GM19025 (cell line): ENCODE data around the gene SMO.
"Not testable (repeated sequence)": the region's sequence is repeated elsewhere in the genome, so short reads cannot be mapped to it uniquely, and the experiment has no call there.

ENCODE experiments used
- ATAC-seq: cut with Tn5 transposase; IDR thresholded peaks from one replicate; pipeline ENCODE4 v1.9.1; 2021; ENCODE audit warnings: mild to moderate bottlenecking, low read depth, moderate library complexity; ENCODE audit not compliant: unreplicated experiment

The SMO gene

DNA sequence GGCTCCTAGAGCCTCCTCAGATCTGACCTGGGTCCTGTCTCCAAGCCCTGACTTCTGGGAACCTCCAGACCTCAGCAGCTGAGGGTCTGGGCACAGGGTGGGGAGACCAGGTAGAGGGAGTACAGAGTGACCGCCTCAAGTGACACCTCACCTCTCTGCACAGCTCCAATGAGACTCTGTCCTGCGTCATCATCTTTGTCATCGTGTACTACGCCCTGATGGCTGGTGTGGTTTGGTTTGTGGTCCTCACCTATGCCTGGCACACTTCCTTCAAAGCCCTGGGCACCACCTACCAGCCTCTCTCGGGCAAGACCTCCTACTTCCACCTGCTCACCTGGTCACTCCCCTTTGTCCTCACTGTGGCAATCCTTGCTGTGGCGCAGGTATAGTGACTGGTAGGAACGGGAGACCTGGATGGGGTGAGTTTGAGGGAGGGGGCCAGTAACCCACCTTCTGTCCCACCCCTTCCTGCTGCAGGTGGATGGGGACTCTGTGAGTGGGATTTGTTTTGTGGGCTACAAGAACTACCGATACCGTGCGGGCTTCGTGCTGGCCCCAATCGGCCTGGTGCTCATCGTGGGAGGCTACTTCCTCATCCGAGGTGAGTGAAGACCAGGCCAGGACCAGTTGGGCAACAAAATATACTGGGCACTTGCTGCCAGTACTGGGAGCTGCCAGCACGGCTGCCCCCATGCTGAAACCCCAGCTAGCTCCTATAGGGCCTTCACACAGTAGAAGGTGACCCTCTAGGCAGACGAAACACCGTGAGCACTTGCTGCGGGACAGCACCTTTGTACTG lies 17.8 kb downstream of the SMO start:
- ATAC-seq = no peak

DNA sequence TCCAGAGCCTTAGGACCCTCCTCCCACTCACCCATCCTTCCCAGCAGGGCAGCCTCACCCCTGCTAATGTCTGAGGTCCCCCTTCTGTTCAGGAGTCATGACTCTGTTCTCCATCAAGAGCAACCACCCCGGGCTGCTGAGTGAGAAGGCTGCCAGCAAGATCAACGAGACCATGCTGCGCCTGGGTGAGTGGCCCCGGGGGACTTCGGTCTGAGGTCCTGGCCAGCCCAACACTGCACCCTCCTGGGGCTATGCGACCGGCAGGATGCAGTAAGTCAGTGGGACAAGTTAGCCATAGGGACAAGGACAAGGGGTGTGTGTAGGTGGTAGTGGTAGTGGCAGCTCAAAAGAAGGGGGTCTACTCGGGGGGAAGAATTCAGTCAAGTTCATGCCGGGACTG lies 20.2 kb downstream of the SMO start:
- ATAC-seq = no peak

DNA sequence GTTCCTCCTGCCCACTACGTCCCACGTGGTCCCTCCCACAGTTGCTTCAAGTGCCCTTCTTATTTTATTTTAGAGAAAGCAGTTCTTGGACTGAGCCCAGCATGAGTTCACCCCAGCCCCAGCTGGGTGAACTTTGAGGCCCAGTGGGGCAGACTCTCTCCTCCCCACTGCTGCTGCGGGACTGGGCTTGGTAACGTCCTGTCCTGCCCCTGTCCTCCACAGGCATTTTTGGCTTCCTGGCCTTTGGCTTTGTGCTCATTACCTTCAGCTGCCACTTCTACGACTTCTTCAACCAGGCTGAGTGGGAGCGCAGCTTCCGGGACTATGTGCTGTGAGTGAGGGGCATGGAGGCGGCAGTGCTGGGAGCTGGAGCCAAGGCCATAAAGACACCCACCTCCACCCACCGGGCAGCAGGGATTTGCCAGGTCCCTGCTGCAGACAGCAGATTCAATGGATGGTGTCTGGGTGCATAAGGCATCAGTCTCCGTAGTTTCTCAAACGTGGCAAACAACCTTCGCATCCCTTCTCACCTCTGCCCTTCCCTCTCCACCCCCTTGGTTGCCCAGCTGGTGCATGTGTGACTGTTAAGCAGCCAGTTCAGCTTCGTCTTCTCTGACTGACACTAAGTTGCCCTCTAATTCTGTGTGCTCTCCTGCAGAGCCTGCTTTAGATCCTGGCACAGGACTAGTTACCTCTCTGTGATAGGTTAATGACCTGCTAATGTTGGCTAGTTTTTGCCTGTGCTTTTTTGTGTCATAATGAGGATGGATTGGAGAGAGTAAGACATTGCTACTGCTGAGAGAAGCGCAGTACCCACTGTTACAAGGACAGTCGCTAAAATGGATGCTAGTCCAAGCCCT lies 20.9 kb downstream of the SMO start:
- no peak for ATAC-seq

DNA sequence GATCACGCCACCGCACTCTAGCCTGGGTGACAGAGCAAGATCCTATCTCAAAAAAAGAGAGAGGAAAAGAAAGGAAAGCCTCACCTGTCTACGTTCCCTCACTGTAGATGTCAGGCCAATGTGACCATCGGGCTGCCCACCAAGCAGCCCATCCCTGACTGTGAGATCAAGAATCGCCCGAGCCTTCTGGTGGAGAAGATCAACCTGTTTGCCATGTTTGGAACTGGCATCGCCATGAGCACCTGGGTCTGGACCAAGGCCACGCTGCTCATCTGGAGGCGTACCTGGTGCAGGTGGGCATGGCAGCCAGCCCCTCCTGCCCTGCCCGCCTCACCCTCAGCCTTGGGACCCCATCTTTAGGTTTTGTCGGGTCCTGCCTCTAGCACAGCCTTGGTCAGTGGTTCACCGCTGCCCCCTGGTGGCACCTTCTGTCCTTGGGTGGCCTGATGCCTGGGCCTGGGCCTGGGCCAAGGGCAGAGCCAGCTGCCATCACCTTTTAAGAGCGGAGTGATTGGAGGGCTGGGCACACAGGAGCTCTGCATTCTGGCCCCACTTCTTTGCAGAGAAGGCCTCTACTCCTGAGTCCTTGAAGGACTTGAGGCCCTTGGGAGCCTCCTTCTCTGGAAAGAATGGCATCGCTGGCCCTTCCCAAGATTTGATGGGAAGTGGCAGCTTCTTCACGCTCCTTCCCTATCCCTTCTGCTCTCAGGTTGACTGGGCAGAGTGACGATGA lies 22.0 kb downstream of the SMO start:
- no peak for ATAC-seq

DNA sequence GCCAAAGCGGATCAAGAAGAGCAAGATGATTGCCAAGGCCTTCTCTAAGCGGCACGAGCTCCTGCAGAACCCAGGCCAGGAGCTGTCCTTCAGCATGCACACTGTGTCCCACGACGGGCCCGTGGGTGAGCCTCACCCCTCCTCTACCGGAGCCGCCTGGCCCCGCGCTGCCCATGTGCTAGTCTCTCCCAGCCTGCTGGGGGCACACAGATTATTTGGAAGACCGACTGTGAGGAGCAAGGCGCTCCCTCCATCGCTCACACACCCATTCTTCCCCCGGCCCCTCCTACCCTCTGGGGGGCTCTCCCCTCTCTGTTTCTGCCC lies 22.5 kb downstream of the SMO start:
- no peak for ATAC-seq

DNA sequence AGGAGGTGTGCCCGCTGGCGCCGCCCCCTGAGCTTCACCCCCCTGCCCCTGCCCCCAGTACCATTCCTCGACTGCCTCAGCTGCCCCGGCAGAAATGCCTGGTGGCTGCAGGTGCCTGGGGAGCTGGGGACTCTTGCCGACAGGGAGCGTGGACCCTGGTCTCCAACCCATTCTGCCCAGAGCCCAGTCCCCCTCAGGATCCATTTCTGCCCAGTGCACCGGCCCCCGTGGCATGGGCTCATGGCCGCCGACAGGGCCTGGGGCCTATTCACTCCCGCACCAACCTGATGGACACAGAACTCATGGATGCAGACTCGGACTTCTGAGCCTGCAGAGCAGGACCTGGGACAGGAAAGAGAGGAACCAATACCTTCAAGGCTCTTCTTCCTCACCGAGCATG lies 23.7 kb downstream of the SMO start:
- no peak for ATAC-seq

DNA sequence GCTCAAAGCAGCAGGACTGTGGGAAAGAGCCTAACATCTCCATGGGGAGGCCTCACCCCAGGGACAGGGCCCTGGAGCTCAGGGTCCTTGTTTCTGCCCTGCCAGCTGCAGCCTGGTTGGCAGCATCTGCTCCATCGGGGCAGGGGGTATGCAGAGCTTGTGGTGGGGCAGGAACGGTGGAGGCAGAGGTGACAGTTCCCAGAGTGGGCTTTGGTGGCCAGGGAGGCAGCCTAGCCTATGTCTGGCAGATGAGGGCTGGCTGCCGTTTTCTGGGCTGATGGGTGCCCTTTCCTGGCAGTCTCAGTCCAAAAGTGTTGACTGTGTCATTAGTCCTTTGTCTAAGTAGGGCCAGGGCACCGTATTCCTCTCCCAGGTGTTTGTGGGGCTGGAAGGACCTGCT lies 24.2 kb downstream of the SMO start:
- ATAC-seq = no peak

DNA sequence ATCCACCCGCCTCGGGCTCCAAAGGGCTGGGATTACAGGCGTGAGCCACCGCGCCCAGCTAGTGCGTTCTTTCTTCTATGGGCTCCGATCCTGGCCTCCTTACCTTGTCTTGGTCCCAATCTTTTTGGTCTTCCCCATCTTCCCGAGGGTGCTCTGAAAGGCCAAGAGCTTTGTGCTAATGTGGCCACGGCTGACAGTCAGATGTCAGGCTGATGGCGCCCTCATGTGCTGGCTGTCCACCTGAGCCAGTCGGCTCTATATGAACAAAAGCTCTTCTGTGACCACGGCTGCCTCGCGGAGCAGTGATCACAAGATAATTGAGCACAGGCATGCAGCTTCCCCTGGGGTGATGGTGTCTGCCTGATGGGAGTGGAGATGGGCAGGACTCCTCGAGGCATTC lies 25.4 kb downstream of the SMO start:
- no peak for ATAC-seq

DNA sequence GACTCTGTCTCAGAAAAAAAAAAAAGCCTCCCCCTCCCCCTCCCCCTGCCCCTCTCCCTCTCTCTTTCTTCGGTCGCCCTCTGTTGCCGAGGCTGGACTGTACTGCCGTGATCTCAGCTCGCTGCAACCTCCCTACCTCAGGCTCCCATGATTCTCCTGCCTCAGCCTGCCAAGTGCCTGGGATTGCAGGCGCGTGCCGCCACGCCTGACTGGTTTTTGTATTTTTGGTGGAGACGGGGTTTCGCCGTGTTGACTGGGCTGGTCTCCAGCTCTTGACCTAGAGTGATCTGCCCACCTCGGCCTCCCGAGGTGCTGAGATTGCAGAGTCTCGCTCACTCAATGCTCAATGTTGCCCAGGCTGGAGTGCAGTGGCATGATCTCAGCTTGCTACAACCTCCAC lies 27.3 kb downstream of the SMO start:
- not testable (repeated sequence) for ATAC-seq

DNA sequence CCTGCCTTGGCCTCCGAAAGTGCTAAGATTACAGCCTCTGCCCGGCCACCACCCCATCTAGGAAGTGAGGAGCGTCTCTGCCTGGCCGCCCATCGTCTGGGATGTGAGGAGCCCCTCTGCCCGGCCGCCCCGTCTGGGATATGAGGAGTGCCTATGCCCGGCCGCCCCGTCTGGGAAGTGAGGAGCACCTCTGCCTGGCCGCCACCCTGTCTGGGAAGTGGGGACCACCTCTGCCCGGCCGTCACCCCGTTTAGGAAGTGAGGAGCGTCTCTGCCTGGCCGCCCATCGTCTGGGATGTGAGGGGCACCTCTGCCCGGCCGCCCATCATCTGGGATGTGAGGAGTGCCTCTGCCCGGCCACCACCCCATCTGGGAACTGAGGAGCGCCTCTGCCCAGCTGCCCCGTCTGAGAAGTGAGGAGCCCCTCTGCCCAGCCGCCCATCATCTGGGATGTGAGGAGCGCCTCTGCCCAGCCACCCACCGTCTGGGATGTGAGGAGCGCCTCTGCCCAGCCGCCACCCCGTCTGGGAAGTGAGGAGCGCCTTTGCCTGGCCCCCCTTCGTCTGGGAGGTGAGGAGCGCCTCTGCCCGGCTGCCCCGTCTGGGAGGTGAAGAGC lies 27.8 kb downstream of the SMO start:
- ATAC-seq = not testable (repeated sequence)

DNA sequence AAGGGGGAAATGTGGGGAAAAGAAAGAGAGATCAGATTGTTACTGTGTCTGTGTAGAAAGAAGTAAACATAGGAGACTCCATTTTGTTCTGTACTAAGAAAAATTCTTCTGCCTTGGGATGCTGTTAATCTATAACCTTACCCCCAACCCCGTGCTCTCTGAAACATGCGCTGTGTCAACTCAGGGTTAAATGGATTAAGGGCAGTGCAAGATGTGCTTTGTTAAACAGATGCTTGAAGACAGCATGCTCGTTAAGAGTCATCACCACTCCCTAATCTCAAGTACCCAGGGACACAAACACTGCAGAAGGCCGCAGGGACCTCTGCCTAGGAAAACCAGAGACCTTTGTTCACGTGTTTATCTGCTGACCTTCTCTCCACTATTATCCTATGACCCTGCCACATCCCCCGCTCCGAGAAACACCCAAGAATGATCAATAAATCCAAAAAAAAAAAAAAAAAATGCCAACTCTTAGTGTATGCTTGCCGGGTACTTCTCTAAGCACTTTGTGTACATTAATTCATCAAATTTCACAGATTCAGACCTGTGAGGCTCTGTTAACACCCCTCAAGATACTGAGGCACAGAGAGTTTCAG lies 28.5 kb downstream of the SMO start:
- not testable (repeated sequence) for ATAC-seq

DNA sequence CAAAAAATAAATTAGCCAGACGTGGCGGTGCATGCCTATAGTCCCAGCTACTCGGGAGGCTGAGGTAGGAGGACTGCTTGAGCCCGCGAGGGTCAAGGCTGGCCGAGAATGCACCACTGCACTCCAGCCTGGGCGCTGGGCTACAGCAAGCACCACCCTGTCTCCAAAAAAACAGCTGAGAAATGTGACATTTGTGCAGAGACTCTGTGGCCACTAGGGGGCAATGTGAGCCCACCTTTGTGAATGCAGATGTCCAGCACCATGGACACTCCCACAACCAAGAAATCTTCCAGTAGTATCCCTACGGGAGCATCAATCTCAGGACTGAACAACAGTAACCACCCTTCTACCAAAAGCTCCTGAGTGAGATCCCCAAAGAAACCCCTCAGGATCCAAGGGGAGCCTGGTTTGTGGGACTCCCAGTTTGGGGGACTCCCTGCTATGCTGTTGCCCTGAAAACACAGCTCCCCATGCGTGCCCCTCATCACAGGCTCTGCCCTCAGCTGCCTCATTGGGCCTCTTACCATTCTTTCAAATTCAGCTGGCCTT lies 30.2 kb downstream of the SMO start:
- ATAC-seq = no peak

DNA sequence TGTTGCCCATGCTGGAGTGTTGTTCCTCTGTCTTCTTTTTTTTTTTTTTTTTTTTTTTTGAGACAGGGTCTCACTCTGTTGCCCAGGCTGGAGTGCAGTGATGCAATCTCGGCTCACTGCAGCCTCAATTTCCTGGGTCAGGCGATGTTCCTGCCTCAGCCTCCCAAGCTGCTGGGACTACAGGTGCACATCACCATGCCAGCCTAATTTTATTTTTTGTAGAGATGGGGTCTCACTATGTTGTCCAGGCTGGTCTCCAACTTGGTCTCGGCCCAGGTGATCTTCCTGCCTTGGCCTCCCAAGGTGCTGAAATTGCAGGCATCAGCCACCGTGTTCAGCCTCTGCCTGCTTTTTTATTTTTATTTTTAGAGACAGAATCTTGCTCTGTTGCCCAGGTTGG lies 30.7 kb downstream of the SMO start:
- ATAC-seq = not testable (repeated sequence)

DNA sequence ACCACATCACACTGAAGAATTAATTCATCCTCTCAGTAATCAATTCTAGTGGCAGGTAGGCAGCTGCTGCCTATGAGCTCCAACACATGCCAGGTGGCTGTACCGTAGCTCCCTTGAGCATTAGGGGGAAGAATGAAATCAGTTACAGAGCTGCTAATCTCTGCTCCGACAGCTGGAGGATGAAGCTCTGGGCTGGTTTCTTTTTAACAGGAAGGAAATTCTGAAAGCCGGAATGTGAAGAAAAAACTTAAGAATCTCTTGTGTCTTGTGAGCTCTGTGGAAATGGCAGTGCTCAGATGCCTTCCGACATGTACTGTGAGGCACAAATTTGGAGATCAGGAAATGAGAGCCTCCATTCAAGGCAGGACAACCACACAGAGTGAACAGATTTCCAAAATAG lies 33.6 kb downstream of the SMO start:
- ATAC-seq = no peak

DNA sequence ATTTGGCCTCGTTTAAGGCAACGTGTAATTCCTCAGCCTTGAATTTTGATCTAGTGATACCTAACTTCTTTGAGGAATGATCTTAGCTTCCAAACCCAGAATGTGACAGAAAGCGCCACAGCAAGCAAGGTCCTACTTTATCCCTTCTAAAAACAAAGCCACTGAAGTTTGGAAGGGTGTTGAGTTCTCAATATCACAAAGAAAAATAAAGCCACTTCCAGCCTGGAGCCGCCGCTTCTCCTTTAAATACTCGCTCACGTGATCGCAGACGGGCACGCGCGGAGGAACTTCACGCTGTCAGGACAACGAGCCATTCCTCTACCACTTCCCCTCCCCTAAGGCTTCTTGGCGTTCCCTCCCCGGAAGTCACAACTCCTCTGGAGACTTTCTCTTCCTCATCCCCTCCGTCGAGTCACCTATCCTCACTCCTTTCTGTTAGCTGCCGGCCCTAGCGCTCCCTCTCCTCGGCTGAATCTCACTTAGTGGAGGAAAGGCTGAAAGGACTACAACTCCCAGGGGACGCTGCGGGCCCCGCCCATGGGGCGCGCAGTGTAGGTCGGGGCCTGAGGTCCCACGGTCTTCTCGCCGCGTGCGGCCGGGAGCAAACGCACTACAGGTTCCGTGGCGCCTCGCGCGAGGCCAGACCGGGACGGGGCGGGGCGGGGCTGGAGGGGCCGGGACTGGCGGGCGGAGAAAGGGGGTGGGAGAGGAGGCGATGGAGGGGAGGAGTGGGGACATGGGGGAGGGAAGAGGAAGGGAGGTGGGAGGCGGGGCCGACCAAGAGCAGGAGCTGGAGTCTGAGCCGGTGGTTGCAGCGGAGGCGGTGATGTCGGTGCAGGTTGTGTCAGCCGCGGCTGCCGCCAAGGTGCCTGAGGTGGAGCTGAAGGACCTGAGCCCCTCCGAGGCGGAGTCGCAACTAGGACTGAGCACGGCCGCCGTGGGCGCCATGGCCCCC lies 36.1 kb downstream of the SMO start, which contains the start of gene AHCYL2:
Gene AHCYL2 (plus strand): TSS at position 780 of the 955 bp plus-strand sequence.
- ATAC-seq = peak; percentile 90

DNA sequence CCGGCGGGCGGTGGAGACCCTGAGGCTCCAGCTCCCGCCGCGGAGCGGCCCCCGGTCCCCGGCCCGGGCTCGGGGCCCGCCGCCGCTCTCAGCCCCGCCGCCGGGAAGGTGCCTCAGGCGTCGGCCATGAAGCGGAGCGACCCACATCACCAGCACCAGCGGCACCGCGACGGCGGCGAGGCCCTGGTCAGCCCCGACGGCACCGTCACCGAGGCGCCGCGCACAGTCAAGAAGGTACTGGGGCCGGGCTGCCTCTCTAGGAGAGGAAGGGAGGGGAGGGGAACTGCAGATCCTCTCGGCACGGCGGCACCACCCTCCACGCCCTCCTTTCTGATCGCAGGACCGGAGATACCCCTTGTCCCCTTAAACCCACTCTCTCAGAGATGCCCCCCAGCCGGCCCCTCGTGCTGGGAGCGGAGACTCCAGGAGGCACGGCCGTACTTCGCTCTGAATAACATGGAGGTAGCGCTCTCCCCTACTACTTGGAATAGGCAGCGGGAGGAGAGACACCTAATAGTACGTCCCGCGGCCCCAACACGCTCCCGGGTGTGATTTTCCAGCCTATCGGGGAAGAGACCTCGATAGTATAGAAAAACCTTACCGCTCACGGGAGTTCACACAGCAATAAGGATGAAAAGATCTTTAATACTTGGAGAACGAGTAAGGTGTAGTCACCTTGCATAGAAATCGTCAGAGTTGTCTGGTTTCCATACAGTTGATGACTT lies 36.9 kb downstream of the SMO start:
- peak; percentile 30 for ATAC-seq

DNA sequence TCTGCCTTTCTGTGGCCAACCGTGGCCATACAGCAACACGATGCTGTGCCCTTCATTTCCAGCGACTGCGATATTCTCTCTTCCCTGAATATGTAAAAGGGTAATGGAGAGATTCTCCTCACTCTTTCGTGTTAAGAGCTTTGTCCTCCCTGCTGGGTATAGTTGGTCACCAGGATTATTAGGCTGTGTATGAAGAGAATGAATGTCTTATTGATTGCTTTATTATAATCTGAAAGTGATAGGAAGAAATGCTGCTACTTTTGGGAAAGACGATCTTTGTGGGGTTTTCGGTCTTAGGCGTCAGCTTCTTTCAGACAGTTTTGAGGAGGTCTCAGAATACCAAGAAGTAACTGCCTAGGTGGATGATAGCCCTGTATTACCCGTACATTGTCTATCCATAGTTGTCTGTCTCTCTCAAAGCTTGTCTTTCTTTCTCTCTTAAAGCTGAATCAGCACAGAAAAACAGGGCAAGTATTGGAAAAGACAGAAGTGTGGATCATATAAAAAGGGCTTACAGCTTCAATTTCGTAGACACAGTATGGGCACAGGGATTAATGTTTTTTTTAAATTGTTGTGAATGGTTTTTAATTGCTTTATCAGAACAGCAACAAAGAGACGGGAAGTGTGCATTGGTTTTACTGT lies 37.6 kb downstream of the SMO start:
- ATAC-seq = no peak
